Dermis microvascular lymphatic vessel endothelial cell (primary cell): Measurements from ENCODE around the gene RPL39L. TPM values are rescaled to one million over a fixed set of nuclear protein-coding genes. Genes with fewer than 3 reads are reported as not detected.

ENCODE experiments used
- DNase-seq, 2 donors: peaks; one replicate each; pipeline versions ENCODE4 v3.0.0 to v3.0.0-alpha.2; 2010; ENCODE audit warnings: low read depth in 2 of 2
- total RNA-seq: library from RNA; depleted of rRNA; stranded (reverse); fragments of >200 nt; gene quantifications from 2 replicates; pipeline ENCODE4 v1.2.1, GENCODE V29; 2014

The RPL39L gene
- total RNA-seq, 1 donor from 2014 or later, result 24.9 TPM

DNA sequence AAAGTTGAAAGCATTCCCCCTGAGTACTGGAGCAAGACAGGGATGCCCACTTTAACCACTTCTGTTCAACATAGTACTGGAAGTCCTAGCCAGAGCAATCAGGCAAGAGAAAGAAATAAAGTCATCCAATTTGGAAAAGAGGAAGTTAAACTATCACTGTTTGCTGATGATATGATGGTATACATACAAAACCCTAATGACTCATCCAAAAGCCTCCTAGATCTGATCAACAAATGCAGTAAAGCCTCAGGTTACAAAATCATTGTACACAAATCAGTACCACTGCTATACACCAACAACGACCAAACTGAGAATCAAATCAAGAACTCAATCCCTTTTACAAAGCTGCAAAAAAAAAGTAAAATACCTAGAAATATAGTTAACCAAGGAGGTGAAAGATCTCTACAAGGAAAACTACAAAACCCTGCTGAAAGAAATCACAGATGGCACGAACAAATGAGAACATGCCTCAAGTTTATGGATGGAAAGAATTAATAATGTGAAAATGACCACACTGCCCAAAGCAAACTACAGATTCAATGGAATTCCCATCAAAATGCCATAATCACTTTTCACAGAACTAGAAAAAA lies 40.3 kb downstream of the RPL39L start:
- no peak for DNase-seq

DNA sequence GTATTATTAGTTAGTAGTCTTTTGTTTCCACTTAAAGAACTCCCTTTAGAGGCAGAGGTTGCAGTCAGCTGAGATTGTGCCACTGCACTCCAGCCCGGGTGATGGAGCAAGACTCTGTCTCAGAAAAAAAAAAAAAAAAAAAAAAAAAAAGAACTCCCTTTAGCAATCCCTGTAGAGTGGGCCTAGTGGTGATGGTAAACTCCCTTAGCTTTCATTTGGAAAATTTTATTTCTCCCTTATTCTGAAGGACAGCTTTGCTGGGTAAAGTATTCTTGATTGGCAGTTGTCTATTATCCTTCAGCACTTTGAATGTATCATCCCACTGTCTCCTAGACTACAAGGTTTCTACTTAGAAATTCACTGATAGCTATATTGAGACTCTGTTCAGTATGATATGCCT lies 46.0 kb downstream of the RPL39L start:
- DNase-seq, result no peak

- DNase-seq, result no peak
These were observed 50.6 kb downstream of the RPL39L start for GRCh38 chr3:187088701-187089100.

DNA sequence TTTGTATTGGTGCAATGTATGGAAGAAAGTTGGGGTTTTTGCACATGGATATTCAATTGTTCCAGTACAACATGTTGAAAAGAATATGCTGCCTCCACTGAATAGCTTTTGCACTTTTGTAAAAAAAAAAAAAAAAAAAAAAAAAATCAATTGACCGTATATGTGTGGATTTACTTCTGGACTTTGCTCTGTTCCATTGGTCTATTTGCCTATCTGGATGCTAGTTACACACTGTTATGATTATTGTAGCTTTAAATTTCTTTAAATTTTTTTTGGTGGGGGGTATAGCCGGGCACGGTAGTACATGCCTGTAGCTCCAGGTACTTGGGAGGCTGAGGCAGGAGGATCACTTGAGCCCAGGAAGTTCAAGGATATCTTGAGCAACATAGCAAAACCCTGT lies 52.5 kb downstream of the RPL39L start:
- DNase-seq, result no peak

DNA sequence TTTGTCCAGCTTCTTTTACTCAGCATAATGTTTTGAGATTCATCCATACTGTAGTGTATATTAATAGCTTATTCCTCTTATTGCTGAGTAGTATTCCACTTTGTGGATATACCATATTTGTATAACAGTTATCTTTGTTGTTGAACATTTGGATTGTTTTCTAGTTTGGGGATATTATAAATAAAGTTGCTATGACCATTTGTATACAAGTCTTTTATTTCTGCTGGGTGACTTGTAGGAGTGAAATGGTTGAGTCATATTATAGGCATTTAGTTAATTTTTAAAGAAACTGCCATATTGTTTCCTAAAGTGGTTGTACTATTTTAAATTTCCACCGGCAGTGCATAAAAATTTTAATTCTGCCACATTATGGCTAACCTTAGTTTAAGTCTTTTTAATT lies 53.4 kb downstream of the RPL39L start:
- no peak for DNase-seq

DNA sequence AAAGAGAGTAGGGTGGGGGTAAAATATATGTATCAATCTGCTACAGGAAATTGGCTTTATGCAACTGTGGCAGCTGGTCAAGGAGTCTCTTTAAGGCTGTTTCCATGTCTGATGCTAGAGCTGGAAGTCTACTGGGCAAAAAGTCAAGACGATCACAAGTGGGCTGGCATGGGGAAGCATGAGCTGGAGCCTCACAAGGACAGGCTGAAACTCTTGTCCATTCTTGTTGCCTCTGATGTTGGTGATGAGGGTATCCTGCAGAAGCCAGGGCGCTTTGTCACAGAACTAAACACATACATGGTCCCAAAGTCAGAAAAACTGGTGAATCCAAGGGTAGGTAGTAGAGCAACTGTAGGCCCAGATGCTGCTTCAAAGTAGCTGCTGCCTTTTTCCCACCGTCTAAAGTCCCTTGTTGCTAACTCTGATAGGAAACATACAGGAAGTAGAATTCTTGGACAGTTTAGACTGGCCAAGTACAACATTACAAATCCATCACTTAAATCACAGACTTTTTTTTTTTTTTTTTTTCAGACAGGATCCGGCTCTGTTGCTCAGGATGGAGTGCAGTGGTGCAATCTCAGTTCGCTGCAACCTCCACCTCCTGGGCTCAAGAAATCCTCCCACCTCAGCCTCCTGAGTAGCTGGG lies 54.2 kb downstream of the RPL39L start:
- peak in 1 of 2 donors; percentile 74 for DNase-seq

DNA sequence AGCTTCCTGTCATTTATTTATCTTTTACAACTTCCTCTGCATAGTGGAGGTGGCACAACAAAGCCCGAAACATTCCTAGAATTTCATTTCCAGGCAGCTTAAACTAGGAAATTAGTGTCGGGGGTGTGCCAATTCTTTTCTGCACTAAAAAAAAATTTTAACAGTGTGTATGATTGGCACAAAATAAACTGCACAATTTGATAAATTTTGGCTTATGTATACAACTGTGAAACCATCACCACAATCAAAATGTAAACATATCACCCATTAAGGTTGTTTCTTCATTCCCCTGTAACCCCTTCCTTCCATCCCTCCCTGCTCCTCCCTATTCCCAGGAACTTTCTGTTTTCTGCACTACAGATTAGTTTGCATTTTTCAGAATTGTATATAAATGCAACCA lies 54.7 kb downstream of the RPL39L start:
- no peak for DNase-seq

DNA sequence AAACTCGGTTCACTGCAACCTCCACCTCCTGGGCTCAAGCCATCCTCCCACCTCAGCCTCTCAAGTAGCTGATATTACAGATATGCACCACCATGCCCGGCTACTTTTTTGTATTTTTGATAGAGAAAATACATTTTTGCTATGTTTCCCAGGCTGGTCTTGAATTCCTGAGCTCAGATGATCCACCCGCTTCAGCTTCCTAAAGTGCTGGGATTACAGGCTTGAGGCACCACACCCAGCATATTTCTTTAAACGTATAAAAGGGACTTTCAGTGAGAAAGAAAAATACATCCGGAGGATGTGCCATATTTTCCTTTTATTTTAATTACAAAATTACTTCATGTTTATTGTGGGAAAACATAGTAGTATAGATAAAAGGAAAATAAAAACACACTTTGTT lies 55.2 kb downstream of the RPL39L start:
- no peak for DNase-seq

DNA sequence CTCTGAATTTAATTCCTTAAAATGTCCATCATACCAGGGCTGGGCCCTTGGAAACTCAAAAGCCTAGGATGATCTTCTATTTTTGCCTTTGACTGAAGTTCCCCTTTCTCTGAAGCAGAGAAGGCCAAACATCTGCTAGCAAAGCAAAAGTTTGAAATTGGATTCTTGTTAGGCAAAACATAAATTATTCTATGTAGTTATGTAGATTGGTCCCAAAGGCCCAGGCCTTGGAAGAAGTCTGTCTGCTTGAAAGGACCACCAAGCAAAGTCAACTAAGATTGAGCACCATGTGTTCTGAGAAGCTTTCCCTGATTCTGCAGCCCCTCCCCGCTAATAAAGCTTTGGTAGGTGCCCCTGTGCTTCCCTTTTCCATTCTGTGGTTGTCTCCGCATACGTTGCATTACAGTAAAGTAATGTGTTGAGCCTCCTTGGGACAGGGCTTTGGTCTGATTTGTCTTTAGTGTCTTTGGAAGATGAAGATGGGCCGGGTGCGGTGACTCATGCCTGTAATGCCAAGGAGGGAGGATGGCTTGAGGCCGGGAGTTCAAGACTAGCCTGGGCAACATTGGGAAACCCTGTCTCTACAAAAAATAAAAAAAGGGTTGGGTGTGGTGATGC lies 56.4 kb downstream of the RPL39L start:
- no peak for DNase-seq

- no peak for DNase-seq
These were observed 58.4 kb downstream of the RPL39L start for GRCh38 chr3:187080799-187081450.

- DNase-seq, result no peak
These were observed 59.9 kb downstream of the RPL39L start for GRCh38 chr3:187079090-187080022.

GRCh38 chr3:187077537-187077936 lies 61.8 kb downstream of the RPL39L start:
- DNase-seq, result no peak

GRCh38 chr3:187077085-187077484 lies 62.2 kb downstream of the RPL39L start:
- DNase-seq, result no peak

GRCh38 chr3:187076297-187076696 lies 63.0 kb downstream of the RPL39L start:
- no peak for DNase-seq

- no peak for DNase-seq
These were observed 64.5 kb downstream of the RPL39L start for GRCh38 chr3:187074846-187075245.

DNA sequence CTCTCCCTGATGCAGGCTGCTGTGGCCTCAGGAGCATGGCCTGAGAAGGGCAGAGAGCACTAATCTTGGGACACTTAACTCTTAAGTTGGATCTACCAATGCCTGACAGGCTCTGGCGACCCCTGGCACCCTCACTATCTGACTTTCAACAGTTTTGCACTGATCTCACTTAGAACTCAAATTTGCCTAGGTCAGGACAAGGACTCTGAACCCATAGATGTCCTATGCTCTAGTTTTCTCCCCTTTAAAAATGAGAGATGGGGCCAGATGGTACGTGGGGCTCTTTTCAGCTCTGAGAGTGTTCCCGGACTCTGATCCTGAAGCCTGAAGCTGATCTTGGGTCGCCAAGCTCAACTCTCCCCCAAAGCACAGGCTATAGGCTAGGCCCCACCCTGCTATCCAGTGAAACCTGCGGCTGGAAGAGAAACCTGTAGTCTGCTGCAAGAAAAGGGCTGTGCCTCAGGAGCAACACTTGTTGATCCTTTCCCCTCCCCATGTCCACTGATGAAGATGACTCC lies 65.7 kb downstream of the RPL39L start:
- DNase-seq, result no peak

DNA sequence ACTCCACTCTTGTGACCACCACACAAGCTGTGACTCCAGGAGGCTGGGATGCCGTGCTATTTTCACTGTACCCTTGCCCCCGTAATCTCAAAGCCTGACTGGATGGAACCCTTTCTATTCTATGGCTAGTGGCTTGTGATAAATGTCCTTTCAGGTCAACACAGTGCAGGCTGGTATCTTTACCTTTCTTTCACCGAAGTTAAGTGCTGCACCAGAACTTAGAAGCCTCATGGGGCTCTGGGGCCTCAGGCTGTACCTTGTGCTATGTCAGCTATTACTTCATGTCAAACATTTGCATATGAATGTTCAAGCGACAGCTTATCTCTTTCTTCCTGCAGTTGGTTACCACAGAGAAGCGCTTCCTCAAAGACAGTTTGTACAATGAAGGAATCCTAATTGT lies 66.8 kb downstream of the RPL39L start:
- DNase-seq, result no peak

GRCh38 chr3:187072102-187072501 lies 67.2 kb downstream of the RPL39L start:
- DNase-seq, result no peak
